Stimulated activated CD4-positive, alpha-beta T cell treated with anti-CD3 and anti-CD28 coated beads, Interleukin-12 subunit alpha, Interleukin-12 subunit beta, amount 100 ng/mL, for 48 hours (primary cell): ENCODE measurements around the gene GGTA1.
A peak's percentile ranks its signal among the peaks of the same experiment; 100 is the strongest.
"Not testable (repeated sequence)": the region's sequence is repeated elsewhere in the genome, so short reads cannot be mapped to it uniquely, and the experiment has no call there.

Experiments used
- DNase-seq, 3 donors: peaks; one replicate each; pipeline ENCODE4 v3.0.0-alpha.2; 2020; ENCODE audit warnings: low read depth in 2 of 3, low spot score in 1 of 3

The GGTA1 gene

GRCh38 chr9:121499427-121500164, at the start of gene GGTA1:
Gene GGTA1, minus strand, starts transcription at chr9:121499844. Its CDS starts 31,922 bp downstream, at chr9:121467922.
- DNase-seq = no peak

- DNase-seq = no peak
Measured at GRCh38 chr9:121548666-121549065, 49.0 kb upstream of the GGTA1 start.

- DNase-seq = peak; percentile 56 to 70 (median 60)
Measured at GRCh38 chr9:121545875-121546423, 46.3 kb upstream of the GGTA1 start.

- no peak for DNase-seq
Measured at GRCh38 chr9:121545150-121545874, 45.7 kb upstream of the GGTA1 start.

- no peak for DNase-seq
Measured at GRCh38 chr9:121542025-121542424, 42.4 kb upstream of the GGTA1 start.

GRCh38 chr9:121541256-121541655, 41.6 kb upstream of the GGTA1 start:
- no peak for DNase-seq

GRCh38 chr9:121538221-121538620, 38.6 kb upstream of the GGTA1 start:
- no peak for DNase-seq

GRCh38 chr9:121537283-121537682, 37.6 kb upstream of the GGTA1 start:
- DNase-seq = no peak

- DNase-seq = no peak
Measured at GRCh38 chr9:121532881-121533280, 33.2 kb upstream of the GGTA1 start.

- no peak for DNase-seq
Measured at GRCh38 chr9:121529237-121529987, 29.8 kb upstream of the GGTA1 start.

GRCh38 chr9:121528642-121529041, 29.0 kb upstream of the GGTA1 start:
- no peak for DNase-seq

- no peak for DNase-seq
Measured at GRCh38 chr9:121527371-121527770, 27.7 kb upstream of the GGTA1 start.

- DNase-seq = not testable (repeated sequence)
Measured at GRCh38 chr9:121519688-121520087, 20.0 kb upstream of the GGTA1 start.

GRCh38 chr9:121518634-121519033, 19.0 kb upstream of the GGTA1 start:
- no peak for DNase-seq

- not testable (repeated sequence) for DNase-seq
Measured at GRCh38 chr9:121513166-121513565, 13.5 kb upstream of the GGTA1 start.

GRCh38 chr9:121510766-121511550, 11.3 kb upstream of the GGTA1 start:
- DNase-seq = no peak

GRCh38 chr9:121509180-121509579, 9.5 kb upstream of the GGTA1 start:
- DNase-seq = no peak

- DNase-seq = no peak
Measured at GRCh38 chr9:121508415-121508814, 8.8 kb upstream of the GGTA1 start.

- no peak for DNase-seq
Measured at GRCh38 chr9:121505903-121506735, 6.5 kb upstream of the GGTA1 start.

GRCh38 chr9:121503444-121503843, 3.8 kb upstream of the GGTA1 start:
- no peak for DNase-seq
